Measurements from ENCODE around the gene STK32C.

The STK32C gene

GRCh38 chr10:132158823-132159222, 148.9 kb downstream of the STK32C start:
- DNase-seq (ENCODE audit: low read depth): no peak
- no peak overlapping the region for H3K4me3 ChIP-seq (ENCODE audit: low read length)
- TF ChIP-seq CTCF (conservative IDR thresholded peaks at IDR 0.05; ENCODE audit: low read depth, low read length): no peak

- no peak for TF ChIP-seq CTCF (conservative IDR thresholded peaks at IDR 0.05; ENCODE audit: low read depth, low read length)
- no peak overlapping the region for H3K4me3 ChIP-seq (ENCODE audit: low read length)
- no peak for DNase-seq (ENCODE audit: low read depth)
These were observed 149.5 kb downstream of the STK32C start for GRCh38 chr10:132158122-132158741.

All from retinal pigment epithelial cell (primary cell).